ENCODE measurements around the gene AKR1C1.
"Not testable (repeated sequence)": the region's sequence is repeated elsewhere in the genome, so short reads cannot be mapped to it uniquely, and the experiment has no call there.

AKR1C1 gene

DNA sequence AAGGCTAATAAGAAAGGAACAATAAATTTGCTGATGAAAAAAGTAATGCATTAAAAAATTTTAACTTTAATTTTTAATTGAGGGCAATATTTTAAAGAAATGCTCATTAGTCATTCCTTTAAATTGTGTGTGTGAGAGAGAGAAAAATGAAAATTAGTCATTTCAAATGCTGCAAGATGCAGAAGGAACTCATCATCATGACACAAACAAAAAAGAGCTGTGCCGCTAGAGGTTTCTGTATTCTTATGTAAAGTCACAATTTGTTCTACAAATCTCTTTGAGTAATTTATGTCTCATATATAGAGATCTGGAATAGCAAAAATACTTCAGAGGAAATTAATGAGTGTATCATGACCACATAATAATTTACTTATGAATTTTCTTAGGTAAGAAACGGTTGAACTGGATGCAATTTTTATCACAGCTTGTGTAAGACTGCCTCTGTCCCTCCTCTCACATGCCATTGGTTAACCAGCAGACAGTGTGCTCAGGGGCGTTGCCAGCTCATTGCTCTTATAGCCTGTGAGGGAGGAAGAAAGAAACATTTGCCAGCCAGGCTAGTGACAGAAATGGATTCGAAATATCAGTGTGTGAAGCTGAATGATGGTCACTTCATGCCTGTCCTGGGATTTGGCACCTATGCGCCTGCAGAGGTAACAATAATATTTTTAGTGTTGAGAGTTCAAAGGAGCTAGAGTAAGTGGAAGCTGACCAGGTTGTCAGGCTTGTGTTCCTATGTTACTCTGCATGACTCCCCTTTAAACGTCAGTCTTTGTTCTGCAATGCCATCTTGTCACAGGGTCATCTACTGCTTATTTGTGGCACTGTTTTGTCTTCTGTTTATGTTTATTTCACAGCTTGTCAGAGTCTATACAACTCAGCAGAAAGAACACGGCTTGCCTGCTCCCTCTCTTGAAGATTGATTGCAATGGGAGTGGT lies at the start of gene AKR1C1:
TSS of gene AKR1C1 (plus strand) at position 540 of the 939 bp plus-strand sequence. CDS start at position 570, 30 bp downstream.
- not testable (repeated sequence) for DNase-seq

DNA sequence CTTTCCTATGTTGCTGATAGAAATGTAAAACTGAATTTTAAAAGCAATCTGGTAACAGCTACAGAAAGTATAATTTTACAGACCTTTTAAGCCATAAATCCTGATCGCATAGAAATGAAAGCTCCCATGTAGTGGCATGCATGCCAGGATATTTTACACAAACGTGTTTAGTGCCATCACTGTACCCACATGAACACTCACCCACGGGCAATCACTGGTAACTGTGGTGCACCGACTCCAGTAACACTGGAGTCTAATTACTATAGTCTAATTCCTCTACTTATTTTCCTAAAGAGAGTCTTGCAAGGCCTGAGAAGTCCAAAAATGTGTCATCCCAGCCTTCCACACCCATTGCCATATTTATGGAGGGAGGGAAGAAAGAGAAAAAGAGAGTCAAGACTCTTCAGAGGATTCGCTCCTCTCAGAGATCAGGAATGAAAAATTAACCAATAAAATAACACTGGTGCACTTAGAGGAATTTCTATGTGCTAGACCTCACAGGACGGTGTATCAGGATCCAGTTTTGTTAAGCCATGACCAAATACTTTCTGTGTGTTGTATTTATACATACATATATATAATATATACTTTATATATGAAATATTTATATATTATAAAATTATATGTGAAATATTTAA lies 48.9 kb upstream of the AKR1C1 start:
- DNase-seq = no peak

- DNase-seq = no peak
Measured at GRCh38 chr10:4916086-4916716, 47.0 kb upstream of the AKR1C1 start.

DNA sequence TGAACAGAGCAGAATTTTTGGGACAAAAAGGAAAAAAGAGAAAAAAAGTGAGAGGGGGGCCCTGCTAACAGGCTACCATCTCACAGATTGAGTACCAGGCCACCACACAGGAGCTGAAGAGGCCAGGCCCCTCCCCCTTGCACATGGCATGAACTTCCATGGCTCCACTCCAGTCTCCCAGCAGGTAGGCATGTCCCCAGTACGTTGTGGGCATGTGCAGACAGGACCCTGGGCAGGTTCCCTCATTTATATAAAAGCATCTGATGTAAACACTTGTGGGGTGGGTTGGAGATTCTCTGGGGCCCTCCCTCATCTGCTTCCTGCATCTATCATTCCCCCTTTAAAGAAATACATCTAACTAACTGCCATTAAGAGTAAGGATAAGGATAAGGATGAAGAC lies 45.0 kb upstream of the AKR1C1 start:
- no peak for DNase-seq

DNA sequence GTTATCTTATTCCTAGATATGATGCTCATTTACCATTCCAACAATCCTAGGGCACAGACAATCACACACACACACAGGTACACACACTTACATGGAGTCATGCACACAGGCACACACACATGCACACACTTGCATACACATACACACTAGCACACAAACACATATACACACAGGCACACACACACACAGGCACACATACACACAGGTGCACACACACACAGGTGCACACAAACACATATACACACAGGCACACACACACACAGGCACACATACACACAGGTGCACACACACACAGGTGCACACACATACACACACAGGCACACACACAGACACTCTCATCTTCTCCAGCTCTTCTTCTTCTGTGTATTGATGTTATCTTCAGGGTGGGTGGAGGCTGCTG lies 38.7 kb upstream of the AKR1C1 start:
- DNase-seq = not testable (repeated sequence)

DNA sequence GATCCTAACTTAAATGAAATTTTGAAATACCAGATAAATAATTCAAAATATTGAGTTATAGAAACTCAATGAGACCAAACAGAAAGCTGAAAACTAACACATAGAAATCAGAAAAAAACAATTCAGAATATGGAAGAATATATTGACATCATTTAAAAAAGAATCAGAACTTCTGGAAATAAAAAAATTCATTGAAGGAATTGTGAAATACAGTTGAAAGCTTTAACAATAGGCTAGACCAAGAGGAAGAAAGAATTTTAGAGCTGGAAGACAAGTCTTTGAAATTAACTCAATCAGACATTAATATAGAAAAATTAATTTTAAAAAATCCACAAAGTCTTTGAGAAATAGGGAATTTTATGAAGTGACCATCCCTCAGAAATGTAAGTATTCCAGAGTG lies 36.8 kb upstream of the AKR1C1 start:
- no peak for DNase-seq

GRCh38 chr10:4931587-4931986 lies 31.6 kb upstream of the AKR1C1 start:
- DNase-seq = no peak

GRCh38 chr10:4934391-4934987 lies 28.7 kb upstream of the AKR1C1 start:
- no peak for DNase-seq

GRCh38 chr10:4937346-4937745 lies 25.9 kb upstream of the AKR1C1 start:
- DNase-seq = no peak

DNA sequence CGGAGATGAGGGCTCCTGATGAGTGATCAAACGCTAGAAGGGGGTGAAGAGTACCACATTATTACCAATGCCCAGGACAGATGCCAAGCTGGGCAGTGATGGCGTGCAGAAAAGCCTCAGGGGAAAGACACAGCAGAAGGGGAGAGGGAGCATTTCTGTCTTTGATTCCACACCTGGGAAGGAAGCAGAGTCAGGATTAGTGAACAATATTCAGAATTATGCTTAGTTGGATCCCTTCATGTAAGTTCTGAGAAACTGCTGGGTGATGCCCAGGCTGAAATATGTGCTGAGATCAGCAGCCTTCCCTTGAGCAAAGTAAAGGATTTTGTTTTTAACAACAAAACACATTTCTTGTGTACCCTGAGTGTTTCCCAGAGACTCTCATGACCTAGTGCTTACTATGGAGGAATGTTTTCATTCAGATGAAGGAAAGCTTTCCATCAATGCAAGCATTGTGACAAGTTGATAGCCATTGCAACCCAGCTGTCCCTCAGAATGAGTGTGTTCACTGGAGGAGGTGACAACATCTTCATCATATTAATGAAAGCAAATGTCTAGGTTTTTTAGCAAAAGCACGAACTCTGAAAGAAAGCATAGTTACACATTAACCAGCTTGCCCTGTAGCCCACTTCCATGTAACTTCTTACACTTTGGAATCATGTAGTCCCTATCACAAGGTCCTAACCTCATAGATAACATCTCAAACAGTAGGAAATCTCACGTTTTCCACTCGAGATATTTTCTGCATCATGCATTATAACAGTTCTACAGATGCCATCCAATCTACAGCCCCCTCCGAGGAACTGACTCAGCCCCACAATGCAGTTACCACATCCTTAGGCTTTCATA lies 23.8 kb upstream of the AKR1C1 start:
- no peak for DNase-seq

GRCh38 chr10:4940073-4940428 lies 23.2 kb upstream of the AKR1C1 start:
- not testable (repeated sequence) for DNase-seq

DNA sequence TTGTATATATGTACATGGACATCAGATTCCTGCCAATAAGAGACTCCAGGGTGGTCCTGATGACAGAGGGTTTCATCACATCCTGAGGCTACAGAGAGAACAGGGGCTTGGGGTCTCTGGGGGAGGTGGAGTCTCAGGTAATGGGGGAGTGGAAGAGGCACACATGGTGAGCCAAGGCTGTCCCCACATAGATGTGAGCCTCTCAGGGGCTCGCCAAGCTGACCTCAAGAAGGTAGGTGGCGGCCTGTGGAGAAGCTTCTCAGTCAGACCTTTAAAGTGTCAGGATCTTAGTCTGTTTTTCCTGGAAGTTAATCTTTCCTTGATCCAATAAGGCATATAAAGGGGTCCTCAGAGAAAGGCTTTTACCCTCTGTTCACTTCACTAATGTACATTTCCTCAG lies 22.3 kb upstream of the AKR1C1 start:
- not testable (repeated sequence) for DNase-seq

DNA sequence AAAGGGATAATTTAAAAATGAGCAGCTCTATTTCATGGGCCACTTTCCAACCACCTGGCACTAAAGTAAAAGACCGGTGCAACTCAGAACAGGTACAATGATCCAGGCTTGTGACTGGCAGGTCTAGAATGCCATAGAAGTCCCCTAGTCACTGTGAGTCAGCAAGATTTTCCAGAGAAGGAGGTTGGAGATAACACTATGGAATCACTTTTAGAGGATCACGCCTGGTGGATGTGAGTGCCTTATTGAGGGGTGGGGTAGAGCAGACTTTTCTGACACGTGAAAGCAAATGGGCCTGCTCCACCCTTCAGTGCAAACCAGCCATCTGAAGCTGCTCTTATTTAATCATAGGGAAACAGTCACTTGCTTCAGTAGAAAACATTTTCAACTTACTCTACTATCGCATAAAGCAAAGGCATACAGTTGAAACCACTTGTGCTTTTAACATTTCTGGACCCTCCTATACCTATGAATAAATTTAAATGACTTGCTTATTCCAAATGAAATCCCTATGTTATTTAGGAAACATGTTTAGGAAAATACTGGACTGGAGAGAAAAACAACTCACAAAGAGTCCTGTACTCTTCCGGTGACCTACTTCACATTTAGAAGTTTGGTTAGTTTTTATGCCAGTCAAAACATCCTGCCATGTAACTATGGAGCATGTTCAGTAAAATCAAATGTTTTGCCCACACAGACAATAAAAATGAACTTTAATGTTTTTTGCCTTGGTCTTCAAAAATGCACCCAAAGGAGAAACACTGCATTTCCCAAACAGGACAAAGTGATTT lies 21.5 kb upstream of the AKR1C1 start:
- DNase-seq = no peak

GRCh38 chr10:4942931-4943330 lies 20.3 kb upstream of the AKR1C1 start:
- not testable (repeated sequence) for DNase-seq

GRCh38 chr10:4943416-4943815 lies 19.8 kb upstream of the AKR1C1 start:
- not testable (repeated sequence) for DNase-seq

- DNase-seq = no peak
Measured at GRCh38 chr10:4943821-4944220, 19.4 kb upstream of the AKR1C1 start.

GRCh38 chr10:4944841-4945240 lies 18.4 kb upstream of the AKR1C1 start:
- no peak for DNase-seq

- no peak for DNase-seq
Measured at GRCh38 chr10:4945766-4946717, 17.2 kb upstream of the AKR1C1 start.

- DNase-seq = no peak
Measured at GRCh38 chr10:4947039-4947634, 16.1 kb upstream of the AKR1C1 start.

Data from NCI-H82 (cell line).